DND-41 (cell line): ENCODE data around the gene TAS2R40.

Source experiments
- ATAC-seq: fragments of 200-7000 bp; cut with Tn5 transposase; 3 replicates; pipeline ENCODE4 v1.9.1; 2021; ENCODE audit warnings: low read depth; ENCODE audit not compliant: insufficient read depth
- DNase-seq: peaks from one replicate; pipeline ENCODE4 v3.0.0-alpha.2; 2020
- H2AFZ ChIP-seq: 2 replicates; pipeline ENCODE4 v1.6.0; 2012; ENCODE audit warnings: low read depth, low read length
- H3K27ac ChIP-seq: 2 replicates; pipeline ENCODE4 v1.5.1; 2012; ENCODE audit warnings: low read length, inconsistent platforms
- H3K27me3 ChIP-seq: fragments of 200-600 bp; sonication (generic); 2 replicates; pipeline ENCODE4 v1.6.0; 2012; ENCODE audit warnings: low read length, mild to moderate bottlenecking, inconsistent platforms; ENCODE audit not compliant: insufficient read depth, poor library complexity
- H3K36me3 ChIP-seq: 2 replicates; pipeline ENCODE4 v1.5.1; 2012; ENCODE audit warnings: low read length, inconsistent platforms; ENCODE audit not compliant: insufficient read depth
- H3K4me1 ChIP-seq: 2 replicates; pipeline ENCODE4 v1.5.1; 2012; ENCODE audit warnings: mild to moderate bottlenecking, low read length; ENCODE audit not compliant: insufficient read depth
- H3K4me2 ChIP-seq: 2 replicates; pipeline ENCODE4 v1.6.0; 2012; ENCODE audit warnings: mild to moderate bottlenecking, moderate library complexity, low read length, inconsistent platforms; ENCODE audit not compliant: insufficient read depth
- H3K4me3 ChIP-seq, 2 experiments: fragments of 200-600 bp in 1 of 2; shearing (Covaris generic) in 1 of 2; 2 replicates each; pipeline ENCODE4 v1.5.1; 2012 to 2016; ENCODE audit warnings: inconsistent platforms in 2 of 2, low read length in 2 of 2, mild to moderate bottlenecking in 2 of 2, low read depth in 1 of 2, moderate library complexity in 1 of 2
- H3K79me2 ChIP-seq: 2 replicates; pipeline ENCODE4 v1.6.0; 2012; ENCODE audit warnings: low read length, inconsistent platforms; ENCODE audit not compliant: insufficient read depth
- H3K9ac ChIP-seq: 2 replicates; pipeline ENCODE4 v1.6.0; 2012; ENCODE audit warnings: low read depth, mild to moderate bottlenecking, inconsistent platforms, low read length, moderate library complexity
- H3K9me3 ChIP-seq: 2 replicates; pipeline ENCODE4 v1.5.1; 2012; ENCODE audit warnings: low read length, moderate library complexity, mild to moderate bottlenecking, inconsistent platforms; ENCODE audit not compliant: insufficient read depth, severe bottlenecking
- H4K20me1 ChIP-seq: 2 replicates; pipeline ENCODE4 v1.6.0; 2012; ENCODE audit warnings: low read length; ENCODE audit not compliant: insufficient read depth
- CTCF ChIP-seq: IDR thresholded peaks from 2 replicates; pipeline ENCODE4 v1.5.1; 2012; ENCODE audit warnings: borderline replicate concordance, low read length, moderate library complexity, mild to moderate bottlenecking; ENCODE audit not compliant: poor library complexity, severe bottlenecking; ENCODE audit errors: extremely low read depth
- EZH2 ChIP-seq: IDR thresholded peaks from 3 replicates; pipeline ENCODE4 v1.6.1; 2012; ENCODE audit warnings: borderline replicate concordance, low read depth, mild to moderate bottlenecking, moderate library complexity, low read length, inconsistent platforms; ENCODE audit not compliant: severe bottlenecking

TAS2R40 gene

DNA sequence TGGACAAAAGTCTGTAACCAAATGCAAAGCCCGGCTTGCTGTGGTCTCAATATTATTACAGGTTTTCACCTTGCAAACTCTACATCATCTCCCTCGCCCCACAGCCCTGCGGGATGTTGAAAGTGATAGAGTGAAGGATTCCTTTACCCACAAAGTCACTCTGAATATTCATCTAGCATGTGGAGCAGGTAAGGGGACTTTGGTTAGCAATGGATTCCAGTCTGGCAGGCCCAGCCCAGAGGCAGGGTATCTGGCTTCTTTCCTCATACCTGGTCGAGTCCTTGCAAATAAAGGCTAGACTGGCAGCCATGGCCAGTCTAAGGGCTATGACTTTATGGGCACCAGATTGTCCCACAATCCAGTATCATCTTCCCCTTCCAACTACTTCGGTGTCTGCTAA, 3.2 kb downstream of the TAS2R40 start:
- no peak for ATAC-seq
- DNase-seq, result no peak
- no peak for TF ChIP-seq CTCF
- TF ChIP-seq EZH2, result no peak
- Histone ChIP-seq H3K36me3 (no peaks in the 10 kb centered on the region), H3K9me3 (no peaks in the 10 kb centered on the region), H2AFZ (no peak overlapping the region), H3K79me2 (no peaks in the 10 kb centered on the region), H3K4me1 (no peaks in the 10 kb centered on the region), H3K4me2 (no peak overlapping the region), H4K20me1 (no peaks in the 10 kb centered on the region), H3K9ac (no peak overlapping the region), H3K27ac (no peak overlapping the region), H3K27me3 (no peaks in the 10 kb centered on the region), H3K4me3 (no peak overlapping the region)

GRCh38 chr7:143227806-143228205, 6.0 kb downstream of the TAS2R40 start:
- Histone ChIP-seq H3K4me1 (no peaks in the 10 kb centered on the region), H3K27me3 (no peaks in the 10 kb centered on the region), H3K4me2 (no peak overlapping the region), H3K36me3 (no peaks in the 10 kb centered on the region), H3K27ac (no peak overlapping the region), H3K79me2 (no peaks in the 10 kb centered on the region), H3K9ac (no peak overlapping the region), H2AFZ (no peak overlapping the region), H3K9me3 (no peaks in the 10 kb centered on the region), H4K20me1 (no peaks in the 10 kb centered on the region), H3K4me3 (no peak overlapping the region)
- ATAC-seq, result no peak
- DNase-seq, result no peak
- TF ChIP-seq EZH2, result no peak
- TF ChIP-seq CTCF, result no peak

DNA sequence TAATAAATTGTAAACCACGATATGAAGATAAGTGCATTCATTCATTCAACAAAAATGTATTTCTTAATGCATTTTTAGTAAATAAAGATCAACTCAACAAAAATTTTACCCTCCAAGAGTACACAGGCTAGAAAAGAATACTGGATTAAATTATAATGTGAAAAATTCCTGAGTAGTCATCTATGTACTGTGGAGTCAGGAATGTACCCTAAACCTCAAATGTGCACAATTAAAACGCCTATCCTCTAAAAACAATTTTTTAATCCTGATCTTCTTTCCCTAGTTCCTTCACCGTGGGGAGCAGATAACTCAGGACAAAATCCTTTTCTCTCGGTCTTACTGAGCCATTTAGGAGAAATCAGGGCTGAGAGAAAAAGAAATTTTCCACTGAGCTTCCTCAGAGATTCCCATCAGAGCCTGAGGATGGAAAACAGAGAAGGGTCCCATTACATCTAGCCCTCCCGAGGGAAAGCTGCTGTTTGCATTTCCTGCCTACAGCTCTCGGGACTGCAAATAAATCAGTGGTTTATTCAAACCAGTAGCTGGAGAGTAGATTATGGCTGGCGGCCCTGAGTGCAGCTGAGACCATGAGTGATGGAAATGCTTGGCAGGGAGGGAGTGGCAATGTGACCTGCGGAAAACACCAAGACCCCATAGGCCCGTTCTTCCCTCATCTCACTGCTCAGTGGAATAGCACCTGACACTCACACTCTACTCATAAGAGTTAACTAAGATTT, 7.4 kb downstream of the TAS2R40 start:
- Histone ChIP-seq H3K4me1 (no peaks in the 10 kb centered on the region), H3K9ac (no peak overlapping the region), H3K27me3 (no peaks in the 10 kb centered on the region), H3K4me3 (no peak overlapping the region), H3K36me3 (no peaks in the 10 kb centered on the region), H3K79me2 (no peaks in the 10 kb centered on the region), H4K20me1 (no peaks in the 10 kb centered on the region), H2AFZ (no peak overlapping the region), H3K4me2 (no peak overlapping the region), H3K9me3 (no peaks in the 10 kb centered on the region), H3K27ac (no peak overlapping the region)
- TF ChIP-seq CTCF (no peak), EZH2 (no peak)
- DNase-seq (no peak), ATAC-seq (no peak)
